ENCODE results near the gene COP1.
A peak's percentile ranks its signal among the peaks of the same experiment; 100 is the strongest.
"Not testable (repeated sequence)": the region's sequence is repeated elsewhere in the genome, so short reads cannot be mapped to it uniquely, and the experiment has no call there.

The COP1 gene

GRCh38 chr1:176206961-176207902, at the start of gene COP1:
TSS of gene COP1 (minus strand) at chr1:176207286. CDS start at chr1:176206978, 308 bp downstream.
- Histone ChIP-seq H3K9ac (ENCODE audit: low read depth in 1 of 2, low read length in 2 of 2) (peak within 1 kb of the TSS; percentile 87 to 92), H3K36me3 (ENCODE audit: control insufficient read depth in 1 of 2, insufficient read depth in 2 of 2, low read length in 2 of 2) (no peaks in the 10 kb centered on the region), H3K4me1 (ENCODE audit: control insufficient read depth in 1 of 2, insufficient read depth in 2 of 2, low read length in 2 of 2) (peaks cover 20 to 31% of the 10 kb centered on the region in 2 donors), H3K9me3 (ENCODE audit: control insufficient read depth in 1 of 2, low read length in 2 of 2) (no peaks in the 10 kb centered on the region), H3K27me3 (ENCODE audit: control insufficient read depth in 1 of 2, insufficient read depth in 2 of 2, low read length in 2 of 2) (no peaks in the 10 kb centered on the region), H3K27ac (ENCODE audit: low read depth, low read length) (peak within 1 kb of the TSS; percentile 94), H3K4me3 (ENCODE audit: low read depth in 1 of 2, low read length in 2 of 2) (peak within 1 kb of the TSS; percentile 96 to 99)

GRCh38 chr1:176252191-176252590, 45.1 kb upstream of the COP1 start:
- no peaks in the 10 kb centered on the region for H3K27me3 ChIP-seq (ENCODE audit: control insufficient read depth in 1 of 2, insufficient read depth in 2 of 2, low read length in 2 of 2)
- no peak overlapping the region for H3K4me3 ChIP-seq (ENCODE audit: low read depth in 1 of 2, low read length in 2 of 2)
- H3K36me3 ChIP-seq (ENCODE audit: control insufficient read depth in 1 of 2, insufficient read depth in 2 of 2, low read length in 2 of 2) = no peaks in the 10 kb centered on the region
- no peak overlapping the region for H3K9ac ChIP-seq (ENCODE audit: low read depth in 1 of 2, low read length in 2 of 2)
- H3K9me3 ChIP-seq (ENCODE audit: control insufficient read depth in 1 of 2, low read length in 2 of 2) = no peaks in the 10 kb centered on the region
- no peaks in the 10 kb centered on the region for H3K4me1 ChIP-seq (ENCODE audit: control insufficient read depth in 1 of 2, insufficient read depth in 2 of 2, low read length in 2 of 2)
- H3K27ac ChIP-seq (ENCODE audit: low read depth, low read length) = no peak overlapping the region

- Histone ChIP-seq H3K9me3 (ENCODE audit: control insufficient read depth in 1 of 2, low read length in 2 of 2) (no peaks in the 10 kb centered on the region), H3K4me3 (ENCODE audit: low read depth in 1 of 2, low read length in 2 of 2) (no peak overlapping the region), H3K27ac (ENCODE audit: low read depth, low read length) (no peak overlapping the region), H3K9ac (ENCODE audit: low read depth in 1 of 2, low read length in 2 of 2) (no peak overlapping the region), H3K4me1 (ENCODE audit: control insufficient read depth in 1 of 2, insufficient read depth in 2 of 2, low read length in 2 of 2) (no peaks in the 10 kb centered on the region), H3K36me3 (ENCODE audit: control insufficient read depth in 1 of 2, insufficient read depth in 2 of 2, low read length in 2 of 2) (no peaks in the 10 kb centered on the region), H3K27me3 (ENCODE audit: control insufficient read depth in 1 of 2, insufficient read depth in 2 of 2, low read length in 2 of 2) (no peaks in the 10 kb centered on the region)
These were observed 37.8 kb upstream of the COP1 start for GRCh38 chr1:176244851-176245250.

GRCh38 chr1:176243746-176244145, 36.7 kb upstream of the COP1 start:
- Histone ChIP-seq H3K4me1 (ENCODE audit: control insufficient read depth in 1 of 2, insufficient read depth in 2 of 2, low read length in 2 of 2) (no peaks in the 10 kb centered on the region), H3K36me3 (ENCODE audit: control insufficient read depth in 1 of 2, insufficient read depth in 2 of 2, low read length in 2 of 2) (no peaks in the 10 kb centered on the region), H3K9ac (ENCODE audit: low read depth in 1 of 2, low read length in 2 of 2) (no peak overlapping the region), H3K4me3 (ENCODE audit: low read depth in 1 of 2, low read length in 2 of 2) (no peak overlapping the region), H3K9me3 (ENCODE audit: control insufficient read depth in 1 of 2, low read length in 2 of 2) (no peaks in the 10 kb centered on the region), H3K27me3 (ENCODE audit: control insufficient read depth in 1 of 2, insufficient read depth in 2 of 2, low read length in 2 of 2) (no peaks in the 10 kb centered on the region), H3K27ac (ENCODE audit: low read depth, low read length) (no peak overlapping the region)

GRCh38 chr1:176241385-176242015, 34.4 kb upstream of the COP1 start:
- Histone ChIP-seq H3K4me1 (ENCODE audit: control insufficient read depth in 1 of 2, insufficient read depth in 2 of 2, low read length in 2 of 2) (no peaks in the 10 kb centered on the region), H3K27ac (ENCODE audit: low read depth, low read length) (no peak overlapping the region), H3K36me3 (ENCODE audit: control insufficient read depth in 1 of 2, insufficient read depth in 2 of 2, low read length in 2 of 2) (no peaks in the 10 kb centered on the region), H3K4me3 (ENCODE audit: low read depth in 1 of 2, low read length in 2 of 2) (no peak overlapping the region), H3K9ac (ENCODE audit: low read depth in 1 of 2, low read length in 2 of 2) (no peak overlapping the region), H3K27me3 (ENCODE audit: control insufficient read depth in 1 of 2, insufficient read depth in 2 of 2, low read length in 2 of 2) (no peaks in the 10 kb centered on the region), H3K9me3 (ENCODE audit: control insufficient read depth in 1 of 2, low read length in 2 of 2) (no peaks in the 10 kb centered on the region)

- H3K9me3 ChIP-seq (ENCODE audit: control insufficient read depth in 1 of 2, low read length in 2 of 2); H3K36me3 ChIP-seq (ENCODE audit: control insufficient read depth in 1 of 2, insufficient read depth in 2 of 2, low read length in 2 of 2); H3K4me3 ChIP-seq (ENCODE audit: low read depth in 1 of 2, low read length in 2 of 2); H3K27me3 ChIP-seq (ENCODE audit: control insufficient read depth in 1 of 2, insufficient read depth in 2 of 2, low read length in 2 of 2); H3K4me1 ChIP-seq (ENCODE audit: control insufficient read depth in 1 of 2, insufficient read depth in 2 of 2, low read length in 2 of 2); H3K27ac ChIP-seq (ENCODE audit: low read depth, low read length); H3K9ac ChIP-seq (ENCODE audit: low read depth in 1 of 2, low read length in 2 of 2): not testable (repeated sequence)
These were observed 26.6 kb upstream of the COP1 start for GRCh38 chr1:176233657-176234056.

GRCh38 chr1:176227579-176227978, 20.5 kb upstream of the COP1 start:
- H3K4me1 ChIP-seq (ENCODE audit: control insufficient read depth in 1 of 2, insufficient read depth in 2 of 2, low read length in 2 of 2) = peaks cover 0 to 8% of the 10 kb centered on the region in 2 donors
- H3K27me3 ChIP-seq (ENCODE audit: control insufficient read depth in 1 of 2, insufficient read depth in 2 of 2, low read length in 2 of 2) = no peaks in the 10 kb centered on the region
- no peaks in the 10 kb centered on the region for H3K36me3 ChIP-seq (ENCODE audit: control insufficient read depth in 1 of 2, insufficient read depth in 2 of 2, low read length in 2 of 2)
- H3K4me3 ChIP-seq (ENCODE audit: low read depth in 1 of 2, low read length in 2 of 2) = no peak overlapping the region
- peaks cover 0 to 4% of the 10 kb centered on the region in 2 donors for H3K9me3 ChIP-seq (ENCODE audit: control insufficient read depth in 1 of 2, low read length in 2 of 2)
- no peak overlapping the region for H3K27ac ChIP-seq (ENCODE audit: low read depth, low read length)
- no peak overlapping the region for H3K9ac ChIP-seq (ENCODE audit: low read depth in 1 of 2, low read length in 2 of 2)

GRCh38 chr1:176225911-176226310, 18.8 kb upstream of the COP1 start:
- no peaks in the 10 kb centered on the region for H3K27me3 ChIP-seq (ENCODE audit: control insufficient read depth in 1 of 2, insufficient read depth in 2 of 2, low read length in 2 of 2)
- H3K4me3 ChIP-seq (ENCODE audit: low read depth in 1 of 2, low read length in 2 of 2) = peak overlapping the region in 1 of 2 donors; percentile 19
- no peaks in the 10 kb centered on the region for H3K36me3 ChIP-seq (ENCODE audit: control insufficient read depth in 1 of 2, insufficient read depth in 2 of 2, low read length in 2 of 2)
- peaks cover 0 to 8% of the 10 kb centered on the region in 2 donors for H3K4me1 ChIP-seq (ENCODE audit: control insufficient read depth in 1 of 2, insufficient read depth in 2 of 2, low read length in 2 of 2)
- H3K27ac ChIP-seq (ENCODE audit: low read depth, low read length) = no peak overlapping the region
- H3K9me3 ChIP-seq (ENCODE audit: control insufficient read depth in 1 of 2, low read length in 2 of 2) = no peaks in the 10 kb centered on the region
- H3K9ac ChIP-seq (ENCODE audit: low read depth in 1 of 2, low read length in 2 of 2) = no peak overlapping the region

- Histone ChIP-seq H3K9me3 (ENCODE audit: control insufficient read depth in 1 of 2, low read length in 2 of 2) (no peaks in the 10 kb centered on the region), H3K27me3 (ENCODE audit: control insufficient read depth in 1 of 2, insufficient read depth in 2 of 2, low read length in 2 of 2) (no peaks in the 10 kb centered on the region), H3K9ac (ENCODE audit: low read depth in 1 of 2, low read length in 2 of 2) (no peak overlapping the region), H3K4me3 (ENCODE audit: low read depth in 1 of 2, low read length in 2 of 2) (peak overlapping the region in 1 of 2 donors; percentile 19), H3K36me3 (ENCODE audit: control insufficient read depth in 1 of 2, insufficient read depth in 2 of 2, low read length in 2 of 2) (no peaks in the 10 kb centered on the region), H3K4me1 (ENCODE audit: control insufficient read depth in 1 of 2, insufficient read depth in 2 of 2, low read length in 2 of 2) (peaks cover 0 to 8% of the 10 kb centered on the region in 2 donors), H3K27ac (ENCODE audit: low read depth, low read length) (no peak overlapping the region)
These were observed 18.4 kb upstream of the COP1 start for GRCh38 chr1:176225479-176225875.

- Histone ChIP-seq H3K4me1 (ENCODE audit: control insufficient read depth in 1 of 2, insufficient read depth in 2 of 2, low read length in 2 of 2) (peaks cover 0 to 8% of the 10 kb centered on the region in 2 donors), H3K9ac (ENCODE audit: low read depth in 1 of 2, low read length in 2 of 2) (no peak overlapping the region), H3K36me3 (ENCODE audit: control insufficient read depth in 1 of 2, insufficient read depth in 2 of 2, low read length in 2 of 2) (no peaks in the 10 kb centered on the region), H3K27ac (ENCODE audit: low read depth, low read length) (no peak overlapping the region), H3K27me3 (ENCODE audit: control insufficient read depth in 1 of 2, insufficient read depth in 2 of 2, low read length in 2 of 2) (no peaks in the 10 kb centered on the region), H3K9me3 (ENCODE audit: control insufficient read depth in 1 of 2, low read length in 2 of 2) (no peaks in the 10 kb centered on the region), H3K4me3 (ENCODE audit: low read depth in 1 of 2, low read length in 2 of 2) (no peak overlapping the region)
These were observed 15.1 kb upstream of the COP1 start for GRCh38 chr1:176222196-176222595.

Measured in duodenal mucosa (tissue), 2 donors.